ENCODE measurements around the gene MTAP. TPM values are rescaled to one million over a fixed set of nuclear protein-coding genes. Genes with fewer than 3 reads are reported as not detected.
A peak's percentile ranks its signal among the peaks of the same experiment; 100 is the strongest.

MTAP gene
- total and polyA plus RNA-seq, 8 donors, result 1.2 to 38.4 (median 13.4) TPM

GRCh38 chr9:21830589-21830988, 28.2 kb downstream of the MTAP start:
- Histone ChIP-seq H3K4me1 (peaks cover 0 to 14% (median 3%) of the 10 kb centered on the region in 4 donors), H3K27ac (no peak overlapping the region), H3K27me3 (no peaks in the 10 kb centered on the region), H3K4me3 (no peak overlapping the region), H3K9me3 (no peaks in the 10 kb centered on the region), H3K36me3 (peaks cover 5 to 86% (median 68%) of the 10 kb centered on the region in 4 donors)
- intact Hi-C loops (cut with DNase I; ENCODE audit: low total_unique reads), result no loop called here
- no peak for DNase-seq
- TF ChIP-seq POLR2AphosphoS5 (IDR thresholded peaks at IDR 0.05), result no peak
- TF ChIP-seq POLR2A (IDR thresholded peaks at IDR 0.05), result no peak
- no peak for TF ChIP-seq CTCF (IDR thresholded peaks at IDR 0.05)
- TF ChIP-seq EP300 (IDR thresholded peaks at IDR 0.05), result no peak
- 89 to 99% (median 93%) methylated on average over 3 of the region's 3 CpGs for WGBS, 5 donors

- H3K36me3 ChIP-seq, result peaks cover 10 to 75% (median 65%) of the 10 kb centered on the region in 4 donors
- WGBS, 5 donors, result 54 to 72% (median 65%) methylated on average over 8 of the region's 8 CpGs
- peak overlapping the region in 1 of 5 donors; percentile 23 for H3K27ac ChIP-seq
- H3K4me3 ChIP-seq, result no peak overlapping the region
- peaks cover 0 to 28% (median 3%) of the 10 kb centered on the region in 4 donors for H3K4me1 ChIP-seq
- no peaks in the 10 kb centered on the region for H3K9me3 ChIP-seq
- TF ChIP-seq EP300 (IDR thresholded peaks at IDR 0.05) (no peak), CTCF (IDR thresholded peaks at IDR 0.05) (no peak), POLR2A (IDR thresholded peaks at IDR 0.05) (no peak), POLR2AphosphoS5 (IDR thresholded peaks at IDR 0.05) (no peak)
- intact Hi-C loops (cut with DNase I; ENCODE audit: low total_unique reads), result no loop called here
- H3K27me3 ChIP-seq, result no peaks in the 10 kb centered on the region
- peak in 1 of 2 donors; percentile 25 for DNase-seq
These were observed 29.5 kb downstream of the MTAP start for GRCh38 chr9:21831841-21832509.

GRCh38 chr9:21833090-21833801, 30.8 kb downstream of the MTAP start:
- Histone ChIP-seq H3K27ac (no peak overlapping the region), H3K4me1 (peaks cover 0 to 33% (median 3%) of the 10 kb centered on the region in 4 donors), H3K27me3 (no peaks in the 10 kb centered on the region), H3K4me3 (no peak overlapping the region), H3K36me3 (peaks cover 15 to 74% (median 65%) of the 10 kb centered on the region in 4 donors), H3K9me3 (no peaks in the 10 kb centered on the region)
- 83 to 93% (median 87%) methylated on average over 8 of the region's 8 CpGs for WGBS, 5 donors
- intact Hi-C loops (cut with DNase I; ENCODE audit: low total_unique reads), result no loop called here
- no peak for DNase-seq
- no peak for TF ChIP-seq CTCF (IDR thresholded peaks at IDR 0.05)
- TF ChIP-seq POLR2A (IDR thresholded peaks at IDR 0.05), result no peak
- TF ChIP-seq POLR2AphosphoS5 (IDR thresholded peaks at IDR 0.05), result no peak
- no peak for TF ChIP-seq EP300 (IDR thresholded peaks at IDR 0.05)

- no peak for DNase-seq
- WGBS, 5 donors, result 96 to 98% (median 97%) methylated on average over 3 of the region's 3 CpGs
- intact Hi-C loops (cut with DNase I; ENCODE audit: low total_unique reads), result no loop called here
These were observed 32.7 kb downstream of the MTAP start for GRCh38 chr9:21835121-21835520.

More at GRCh38 chr9:21835121-21835520, 32.7 kb downstream of the MTAP start:
- H3K36me3 ChIP-seq, result peaks cover 19 to 79% (median 65%) of the 10 kb centered on the region in 4 donors
- no peaks in the 10 kb centered on the region for H3K27me3 ChIP-seq
- peaks cover 0 to 33% (median 3%) of the 10 kb centered on the region in 4 donors for H3K4me1 ChIP-seq
- H3K4me3 ChIP-seq, result no peak overlapping the region
- H3K9me3 ChIP-seq, result no peaks in the 10 kb centered on the region
- TF ChIP-seq CTCF (IDR thresholded peaks at IDR 0.05) (no peak), EP300 (IDR thresholded peaks at IDR 0.05) (no peak), POLR2AphosphoS5 (IDR thresholded peaks at IDR 0.05) (no peak), POLR2A (IDR thresholded peaks at IDR 0.05) (no peak)
- H3K27ac ChIP-seq, result no peak overlapping the region

Measured in stomach (tissue), 9 donors.